Mucosa of stomach (tissue), 1 donor: Measurements from ENCODE around the gene TIMM44.
"Not testable (repeated sequence)": the region's sequence is repeated elsewhere in the genome, so short reads cannot be mapped to it uniquely, and the experiment has no call there.

ENCODE experiments used
- H3K27me3 ChIP-seq: one replicate; pipeline ENCODE4 v1.7.0; 2013; ENCODE audit warnings: mild to moderate bottlenecking, low read length; ENCODE audit not compliant: control insufficient read depth, insufficient read depth
- H3K36me3 ChIP-seq: one replicate; pipeline ENCODE4 v1.7.0; 2013; ENCODE audit warnings: low read length; ENCODE audit not compliant: control insufficient read depth, insufficient read depth
- H3K4me1 ChIP-seq: one replicate; pipeline ENCODE4 v1.7.0; 2013; ENCODE audit warnings: mild to moderate bottlenecking, low read length; ENCODE audit not compliant: control insufficient read depth, insufficient read depth
- H3K4me3 ChIP-seq: one replicate; pipeline ENCODE4 v1.7.0; 2013; ENCODE audit warnings: low read length
- H3K9ac ChIP-seq: one replicate; pipeline ENCODE4 v1.7.0; 2013; ENCODE audit warnings: mild to moderate bottlenecking, low read length, moderate library complexity
- H3K9me3 ChIP-seq: one replicate; pipeline ENCODE4 v1.7.0; 2013; ENCODE audit warnings: mild to moderate bottlenecking, low read length, moderate library complexity; ENCODE audit not compliant: control insufficient read depth
- donor health status: Pancreatic carcinoma.

The TIMM44 gene

DNA sequence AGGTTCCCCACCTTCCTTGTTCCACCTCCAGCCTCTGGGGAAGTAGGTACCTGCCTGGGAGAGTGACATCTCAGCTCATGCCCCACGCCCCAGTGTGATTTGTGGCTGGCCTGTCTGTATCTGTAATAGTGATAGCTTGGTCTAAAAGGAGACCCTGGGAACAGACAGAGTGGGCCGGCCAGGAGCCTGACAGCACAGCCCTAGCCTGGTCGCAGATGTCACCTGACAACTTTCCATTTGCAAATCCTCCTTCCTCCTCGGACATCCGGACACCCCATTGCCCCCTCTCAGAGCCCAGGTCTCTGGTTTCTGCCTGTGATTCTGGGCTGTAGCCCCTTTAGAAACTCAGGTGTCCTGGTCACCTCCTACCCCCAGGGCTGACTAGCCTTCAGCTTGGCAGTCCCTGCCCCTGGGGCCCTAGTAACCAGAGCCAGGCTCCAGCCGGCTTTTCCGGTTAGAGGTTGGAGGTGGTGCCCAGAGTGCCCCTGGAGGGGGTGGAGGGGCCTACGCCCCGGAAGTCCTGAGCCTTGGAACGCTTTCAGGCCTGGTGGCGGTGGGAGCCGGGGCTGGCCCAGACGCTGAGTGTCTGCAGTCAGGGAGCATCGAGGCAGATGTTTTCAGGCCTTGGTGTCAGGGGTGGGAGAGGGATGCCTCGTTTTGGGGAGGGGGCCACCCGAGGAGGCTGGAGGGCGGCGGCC, 48.7 kb downstream of the TIMM44 start:
- H3K4me1 ChIP-seq, result peaks cover 14% of the 10 kb centered on the region
- H3K9ac ChIP-seq, result peak overlapping the region; percentile 72
- H3K36me3 ChIP-seq, result no peaks in the 10 kb centered on the region
- no peaks in the 10 kb centered on the region for H3K27me3 ChIP-seq
- no peak overlapping the region for H3K4me3 ChIP-seq
- no peaks in the 10 kb centered on the region for H3K9me3 ChIP-seq

DNA sequence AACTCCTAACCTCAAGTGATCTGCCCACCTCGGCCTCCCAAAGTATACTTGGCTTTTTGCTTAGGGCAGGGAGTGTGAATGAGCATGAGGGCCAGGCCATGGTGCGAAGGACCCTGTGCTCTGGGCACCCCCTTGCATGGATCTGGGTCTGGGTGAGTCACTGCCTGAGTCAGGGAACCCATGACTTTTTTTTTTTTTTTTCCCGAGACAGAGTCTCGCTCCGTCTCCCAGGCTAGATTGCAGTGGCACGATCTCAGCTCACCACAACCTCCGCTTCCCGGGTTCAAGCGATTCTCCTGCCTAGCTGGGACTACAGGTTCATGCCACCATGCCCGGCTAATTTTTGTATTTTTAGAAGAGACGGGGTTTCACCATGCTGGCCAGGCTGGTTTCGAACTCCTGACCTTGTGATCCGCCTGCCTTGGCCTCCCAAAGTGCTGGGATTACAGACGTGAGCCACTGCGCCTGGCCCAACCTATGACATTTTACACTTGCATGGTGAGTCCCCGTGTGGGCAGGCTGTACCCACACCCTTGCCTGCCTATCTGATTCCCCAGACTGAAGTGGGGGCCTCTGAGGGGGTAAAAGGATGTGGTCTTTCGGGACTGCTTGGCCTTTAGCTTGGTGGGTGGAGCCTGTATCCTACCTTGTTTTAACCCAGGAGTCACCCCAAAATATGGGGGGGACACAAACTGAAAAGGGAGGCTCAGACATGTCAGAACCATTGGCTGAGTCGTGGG, 49.9 kb downstream of the TIMM44 start:
- H3K4me1 ChIP-seq, result peaks cover 21% of the 10 kb centered on the region
- H3K4me3 ChIP-seq, H3K36me3 ChIP-seq, H3K9me3 ChIP-seq, H3K9ac ChIP-seq, H3K27me3 ChIP-seq: not testable (repeated sequence)

DNA sequence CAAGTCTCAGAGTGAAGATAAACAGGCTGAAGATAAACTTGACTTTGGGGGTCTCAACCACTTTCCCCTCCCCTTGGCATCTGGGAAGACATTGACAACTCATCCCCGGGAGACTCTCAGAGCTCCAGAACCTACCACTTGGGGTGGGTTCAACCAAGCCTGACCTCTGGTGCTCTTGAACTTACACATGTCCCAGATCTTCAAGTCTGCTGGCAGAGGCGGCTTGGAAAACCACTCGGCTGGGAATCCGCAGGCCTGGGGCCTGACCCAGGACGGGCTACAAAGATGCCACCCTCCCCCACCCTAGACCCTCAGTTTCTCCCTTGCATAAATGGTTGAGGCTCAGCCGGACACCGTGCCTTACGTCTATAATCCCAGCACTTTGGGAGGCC, 54.6 kb downstream of the TIMM44 start:
- Histone ChIP-seq H3K4me3 (peak overlapping the region; percentile 56), H3K9ac (peak overlapping the region; percentile 86), H3K9me3 (no peaks in the 10 kb centered on the region), H3K27me3 (peaks cover 3% of the 10 kb centered on the region), H3K36me3 (no peaks in the 10 kb centered on the region), H3K4me1 (peaks cover 12% of the 10 kb centered on the region)

DNA sequence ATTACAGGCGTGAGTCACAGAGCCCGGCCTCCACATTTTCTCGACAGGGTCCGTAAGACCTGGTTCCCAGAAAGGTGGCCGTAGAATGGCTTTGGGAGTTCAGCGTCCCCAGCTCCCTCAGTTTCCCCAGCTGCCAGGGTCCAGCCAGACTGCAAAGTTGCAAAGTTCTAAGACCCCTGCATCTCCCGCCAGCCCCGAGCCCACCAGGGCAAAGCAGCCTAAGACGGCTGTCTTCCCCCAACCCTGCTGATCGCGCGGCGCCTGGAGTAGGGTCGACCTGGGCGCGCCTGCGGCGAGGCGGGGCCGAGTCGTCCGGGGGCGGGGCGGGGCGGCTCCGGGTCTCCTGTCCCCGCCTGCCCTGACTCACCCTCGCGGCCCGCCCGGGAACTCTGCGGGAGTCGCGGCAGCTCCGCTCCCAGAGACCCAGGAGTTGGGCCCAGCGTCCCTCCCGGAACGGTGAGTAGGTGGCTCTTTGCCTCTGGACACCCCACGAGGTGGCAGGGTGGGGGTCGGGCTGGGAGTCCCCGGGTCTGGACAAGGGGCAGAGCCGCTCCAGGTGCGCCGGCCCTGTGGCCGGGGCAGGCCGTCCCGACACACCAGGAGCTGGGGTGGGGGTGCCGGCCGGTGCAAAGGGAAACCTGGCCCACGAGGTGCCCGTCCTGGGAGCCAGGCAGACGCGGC, 55.2 kb downstream of the TIMM44 start, which contains the start of gene LRRC8E:
TSS of gene LRRC8E (plus strand) at position 366 of the 681 bp plus-strand sequence. CDS start 7,094 bp downstream, outside the sequence.
- H3K9me3 ChIP-seq, result no peaks in the 10 kb centered on the region
- H3K4me1 ChIP-seq, result peaks cover 12% of the 10 kb centered on the region
- H3K27me3 ChIP-seq, result peaks cover 3% of the 10 kb centered on the region
- peak within 1 kb of the TSS; percentile 86 for H3K9ac ChIP-seq
- H3K4me3 ChIP-seq, result peak within 1 kb of the TSS; percentile 56
- H3K36me3 ChIP-seq, result no peaks in the 10 kb centered on the region

DNA sequence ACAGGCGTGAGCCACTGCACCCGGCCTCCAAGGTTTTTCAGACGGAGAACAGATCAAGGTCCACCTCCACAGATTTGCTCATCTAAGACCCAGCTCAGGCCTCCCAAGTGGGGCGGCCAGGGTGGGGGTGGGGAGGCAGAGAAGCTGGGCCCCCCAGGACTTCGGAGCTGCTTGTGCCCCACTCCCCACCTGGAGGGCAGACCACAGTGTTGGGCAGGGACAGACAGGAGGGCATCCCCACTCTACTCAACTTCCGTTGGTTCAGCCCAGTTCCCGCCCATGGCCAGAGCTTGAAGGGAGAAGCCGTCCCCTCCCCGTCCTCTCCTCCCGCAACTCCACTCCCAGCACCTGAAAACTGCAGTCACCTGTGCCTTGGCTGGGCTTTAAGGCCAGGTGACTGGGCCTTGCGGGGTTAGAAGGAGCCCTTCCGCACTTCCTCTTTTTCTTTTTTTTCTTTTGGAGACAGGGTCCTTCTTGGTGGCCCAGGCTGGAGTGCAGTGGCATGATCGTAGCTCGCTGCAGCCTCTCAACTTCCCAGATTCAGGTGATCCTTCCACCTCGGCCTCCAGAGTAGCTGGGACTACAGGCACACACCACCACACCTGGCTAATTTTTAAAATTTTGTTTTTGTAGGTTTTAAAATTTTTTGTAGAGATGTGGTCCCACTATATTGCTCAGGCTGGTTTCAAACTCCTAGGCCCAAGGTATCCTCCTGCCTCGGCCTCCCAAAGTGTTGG, 55.9 kb downstream of the TIMM44 start:
- Histone ChIP-seq H3K27me3 (peaks cover 3% of the 10 kb centered on the region), H3K4me1 (peaks cover 12% of the 10 kb centered on the region), H3K9ac (peak overlapping the region; percentile 86), H3K36me3 (no peaks in the 10 kb centered on the region), H3K9me3 (no peaks in the 10 kb centered on the region), H3K4me3 (no peak overlapping the region)

DNA sequence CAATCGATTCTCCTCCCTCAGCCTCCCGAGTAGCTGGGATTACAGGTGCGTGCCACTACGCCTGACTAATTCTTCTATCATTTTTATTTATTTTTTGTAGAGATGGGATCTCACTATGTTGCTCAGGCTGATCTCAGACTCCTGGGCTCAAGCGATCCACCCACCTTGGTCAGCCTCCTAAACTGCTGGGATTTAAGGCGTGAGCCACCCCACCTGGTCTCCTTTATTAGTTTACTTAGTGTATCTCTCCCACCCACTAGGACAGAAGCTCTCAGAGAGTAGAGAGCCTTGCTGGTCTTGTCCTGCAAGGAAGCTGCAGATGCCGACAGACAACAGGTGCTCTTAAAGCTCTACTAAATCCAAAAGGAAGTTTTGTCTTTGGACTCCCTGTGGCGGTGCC, 57.6 kb downstream of the TIMM44 start:
- Histone ChIP-seq H3K4me3 (no peak overlapping the region), H3K9ac (no peak overlapping the region), H3K27me3 (peaks cover 3% of the 10 kb centered on the region), H3K9me3 (no peaks in the 10 kb centered on the region), H3K4me1 (peaks cover 12% of the 10 kb centered on the region), H3K36me3 (no peaks in the 10 kb centered on the region)

DNA sequence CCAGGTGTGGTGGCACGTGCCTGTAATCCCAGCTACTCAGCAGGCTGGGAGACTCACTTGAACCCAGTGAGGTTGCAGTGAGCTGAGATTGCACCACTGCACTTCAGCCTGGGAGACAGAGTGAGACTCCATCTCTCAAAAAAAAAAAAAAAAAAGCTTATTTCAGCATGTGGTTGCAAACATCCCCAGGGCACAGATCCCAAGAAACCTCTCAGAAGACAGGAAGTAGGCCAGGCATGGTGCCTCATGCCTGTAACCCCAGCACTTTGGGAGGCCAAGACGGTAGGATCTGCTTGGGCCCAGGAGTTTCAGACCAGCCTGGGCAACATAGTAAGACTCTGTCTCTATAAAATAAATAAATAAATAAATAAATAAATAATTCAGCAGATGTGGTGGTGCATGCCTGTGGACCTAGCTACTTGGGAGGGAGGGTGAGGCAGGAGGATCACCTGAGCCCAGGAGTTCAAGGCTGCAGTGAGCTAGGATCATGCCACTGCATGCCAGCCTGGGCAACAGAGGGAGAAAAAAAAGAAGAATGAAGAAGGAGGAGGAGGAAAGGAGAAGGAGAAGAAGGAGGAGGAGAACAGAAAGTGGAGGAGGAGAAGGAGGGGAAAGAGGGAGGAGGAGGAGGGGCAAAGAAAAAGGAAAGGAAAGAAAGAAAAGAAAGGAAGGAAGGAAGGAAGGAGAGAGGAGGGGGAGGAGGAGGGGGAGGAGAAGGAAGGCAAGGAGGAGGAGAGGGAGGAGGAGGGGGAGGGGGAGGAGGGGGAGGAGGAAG, 59.5 kb downstream of the TIMM44 start:
- Histone ChIP-seq H3K4me1 (peaks cover 10% of the 10 kb centered on the region), H3K9ac (no peak overlapping the region), H3K36me3 (no peaks in the 10 kb centered on the region), H3K9me3 (no peaks in the 10 kb centered on the region), H3K4me3 (no peak overlapping the region), H3K27me3 (peaks cover 3% of the 10 kb centered on the region)

DNA sequence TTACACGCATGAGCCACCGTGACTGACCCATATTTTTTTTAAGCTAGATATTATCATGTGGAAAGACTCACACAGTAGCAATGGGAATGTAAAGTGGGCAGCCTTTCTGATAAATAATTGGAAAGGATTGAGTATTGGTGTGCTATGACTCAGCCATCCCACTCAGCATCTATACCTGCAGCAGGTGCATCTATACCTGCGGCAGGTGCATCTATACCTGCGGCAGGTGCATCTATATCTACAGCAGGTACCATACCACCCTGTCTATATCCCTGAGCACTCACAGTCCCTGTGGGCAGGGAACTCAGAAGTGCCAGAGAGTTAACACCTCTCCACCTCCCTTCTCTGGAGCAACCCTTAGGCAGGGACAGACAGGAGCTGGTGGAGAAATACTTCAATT, 60.4 kb downstream of the TIMM44 start:
- H3K4me3 ChIP-seq, result no peak overlapping the region
- no peak overlapping the region for H3K9ac ChIP-seq
- H3K27me3 ChIP-seq, result no peaks in the 10 kb centered on the region
- peaks cover 3% of the 10 kb centered on the region for H3K4me1 ChIP-seq
- no peaks in the 10 kb centered on the region for H3K36me3 ChIP-seq
- H3K9me3 ChIP-seq, result no peaks in the 10 kb centered on the region

DNA sequence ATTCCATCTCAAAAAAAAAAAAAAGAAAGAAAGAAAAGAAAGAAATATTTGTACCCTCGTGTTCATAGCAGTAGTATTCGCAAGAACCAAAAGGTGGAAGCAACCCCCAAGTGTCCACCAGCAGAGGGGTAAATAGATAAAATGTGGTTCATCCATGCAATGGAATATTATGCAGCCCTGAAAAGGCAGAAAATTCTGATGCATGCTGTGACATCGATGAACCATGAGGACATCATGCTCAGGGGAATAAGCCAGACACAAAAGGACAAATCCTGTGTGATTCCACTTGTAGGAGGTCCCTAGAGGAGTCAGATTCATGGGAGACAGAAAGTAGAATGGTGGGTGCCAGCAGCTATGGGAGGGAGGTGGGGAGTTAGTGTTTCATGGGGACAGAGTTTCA, 61.6 kb downstream of the TIMM44 start:
- Histone ChIP-seq H3K4me3 (no peak overlapping the region), H3K4me1 (no peaks in the 10 kb centered on the region), H3K27me3 (no peaks in the 10 kb centered on the region), H3K9me3 (no peaks in the 10 kb centered on the region), H3K9ac (no peak overlapping the region), H3K36me3 (no peaks in the 10 kb centered on the region)

DNA sequence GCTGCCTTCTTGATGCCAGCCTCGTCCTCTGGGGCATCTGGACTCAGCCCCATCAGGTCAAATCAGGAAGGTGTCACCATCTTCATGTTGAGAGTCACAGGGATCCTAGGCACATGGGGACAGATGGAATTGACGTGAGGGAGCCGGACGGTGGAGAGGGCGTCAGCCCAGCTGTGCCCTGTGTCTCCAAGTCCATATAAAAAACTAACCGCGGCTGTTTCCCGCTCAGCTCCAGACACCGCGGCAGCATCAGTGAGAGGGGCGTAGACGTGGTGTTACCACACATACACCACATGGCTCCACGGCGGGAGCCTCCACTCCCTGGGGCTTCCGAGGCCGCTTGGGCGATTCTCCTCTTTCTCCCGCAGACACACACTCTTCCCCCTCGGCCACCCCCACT, 63.6 kb downstream of the TIMM44 start:
- Histone ChIP-seq H3K4me1 (peaks cover under 1% of the 10 kb centered on the region), H3K36me3 (no peaks in the 10 kb centered on the region)

DNA sequence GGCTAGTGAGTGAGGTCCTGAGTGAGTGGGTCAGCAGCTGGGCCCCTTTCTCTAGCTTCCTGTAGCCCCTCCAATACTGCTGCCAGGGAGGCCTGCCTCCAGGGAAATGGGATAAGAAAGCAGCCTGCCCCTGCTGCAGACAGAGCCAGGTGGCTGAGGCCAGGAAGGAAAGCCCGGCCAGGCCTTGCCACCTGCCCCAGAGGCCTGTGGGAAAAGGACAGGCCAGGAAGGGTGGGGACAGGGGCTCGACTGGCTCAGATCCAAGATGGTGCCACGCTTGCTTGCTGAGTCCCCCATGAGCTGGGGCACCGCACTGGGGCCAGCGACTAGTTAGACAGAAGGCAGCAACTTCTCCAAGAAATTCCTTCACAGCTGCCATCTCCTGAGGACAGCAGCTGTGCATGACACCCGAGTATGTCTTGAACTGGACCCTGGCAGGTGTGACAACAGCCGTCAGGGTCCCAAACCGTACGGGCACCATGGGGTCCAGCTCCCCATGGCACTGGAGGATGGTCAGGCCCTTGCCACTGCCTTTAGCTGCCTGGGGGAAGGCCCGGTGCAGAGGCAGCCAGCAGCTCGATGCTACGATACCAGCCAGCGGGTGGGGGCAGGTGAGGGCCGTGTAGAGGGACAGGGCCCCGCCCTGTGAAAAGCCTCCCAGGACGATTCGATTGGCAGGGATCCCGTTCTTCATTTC, 64.2 kb downstream of the TIMM44 start:
- H3K9ac ChIP-seq, result no peak overlapping the region
- H3K36me3 ChIP-seq, result no peaks in the 10 kb centered on the region
- peaks cover 12% of the 10 kb centered on the region for H3K27me3 ChIP-seq
- H3K4me1 ChIP-seq, result peaks cover 5% of the 10 kb centered on the region
- H3K4me3 ChIP-seq, result no peak overlapping the region
- no peaks in the 10 kb centered on the region for H3K9me3 ChIP-seq

More for the DNA sequence above, 63.6 kb downstream of the TIMM44 start:
- Histone ChIP-seq H3K9ac (no peak overlapping the region), H3K27me3 (peaks cover 6% of the 10 kb centered on the region), H3K4me3 (no peak overlapping the region), H3K9me3 (no peaks in the 10 kb centered on the region)
